GM12878 (cell line): ENCODE measurements around the gene NRG4. TPM values are rescaled to one million over a fixed set of nuclear protein-coding genes. Genes with fewer than 3 reads are reported as not detected.

ENCODE experiments used
- ASH2L ChIP-seq: fragments of 300-600, 200-600 bp; sonication (generic); IDR thresholded peaks from 2 replicates; pipeline ENCODE4 v1.6.1; 2017; ENCODE audit warnings: low read depth, mild to moderate bottlenecking, borderline replicate concordance
- ATF7 ChIP-seq: fragments of 450-650 bp; IDR thresholded peaks from 2 replicates; pipeline ENCODE4 v1.6.1; 2016; ENCODE audit warnings: low read depth, mild to moderate bottlenecking
- CHD4 ChIP-seq: fragments of 200-600 bp; sonication (generic); IDR thresholded peaks from 2 replicates; pipeline ENCODE4 v1.6.1; 2016; ENCODE audit warnings: mild to moderate bottlenecking
- EGR1 ChIP-seq, 2 experiments: IDR thresholded peaks; 1 replicate in 1 of 2; 2 replicates in 1 of 2; pipeline ENCODE4 v1.6.1; 2011 to 2012; ENCODE audit warnings: low read depth in 2 of 2, low read length in 2 of 2, borderline replicate concordance in 1 of 2, mild to moderate bottlenecking in 1 of 2, moderate library complexity in 1 of 2
- ESRRA ChIP-seq: IDR thresholded peaks from 2 replicates; pipeline ENCODE4 v1.6.1; 2012; ENCODE audit warnings: mild to moderate bottlenecking, low read length, improper control_type of control experiment
- NBN ChIP-seq: fragments of 450-650 bp; IDR thresholded peaks from 2 replicates; pipeline ENCODE4 v1.6.1; 2016
- POLR2A ChIP-seq: IDR thresholded peaks from 2 replicates; pipeline ENCODE4 v1.6.1; 2011; ENCODE audit warnings: low read depth, mild to moderate bottlenecking, low read length
- POU2F2 ChIP-seq: IDR thresholded peaks from 3 replicates; pipeline ENCODE4 v1.6.1; 2011; ENCODE audit warnings: low read depth, mild to moderate bottlenecking, low read length, borderline replicate concordance
- SIX5 ChIP-seq: IDR thresholded peaks from 2 replicates; pipeline ENCODE4 v1.6.1; 2011; ENCODE audit warnings: mild to moderate bottlenecking, low read depth, low read length, moderate library complexity; ENCODE audit not compliant: severe bottlenecking
- polyA plus RNA-seq, 11 experiments: library from polyadenylated mRNA; depleted of rRNA in 4 of 11; unstranded in 6 of 11; stranded (reverse) in 5 of 11; fragments of >200 nt; fragmentation: Nextera tagmentation in 4 of 11; fragmentation: Illumina TruSeq in 1 of 11; extraction: Ambion mirVana in 4 of 11; extraction: Trizol in 1 of 11; gene quantifications; 1 replicate in 1 of 11; 2 replicates in 10 of 11; pipeline versions ENCODE4 v1.2.1 to v1.2.3, GENCODE V29; 2011 to 2016; ENCODE audit warnings: inconsistent platforms in 2 of 11, missing spikeins in 2 of 11, low read depth in 1 of 11
- total RNA-seq, 4 experiments: library from RNA; depleted of rRNA in 3 of 4; stranded (reverse); fragments of >200 nt in 3 of 4; fragmentation: Illumina TruSeq in 1 of 4; extraction: Trizol in 1 of 4; gene quantifications; 2 replicates each; pipeline versions ENCODE4 v1.2.1 to v1.2.3, GENCODE V29; 2013 to 2021
- TF ChIP-seq, protein P1 (sequence below): fragments of 450-650 bp; formaldehyde crosslinking; IDR thresholded peaks from 2 replicates; pipeline ENCODE4 v1.5.0; 2022; ENCODE audit warnings: mild to moderate bottlenecking, missing genetic modification characterization
- TF ChIP-seq, protein P2 (sequence below): IDR thresholded peaks from 2 replicates; pipeline ENCODE4 v1.6.1; 2012; ENCODE audit warnings: low read depth, low read length, improper control_type of control experiment

Gene NRG4
- total and polyA plus RNA-seq, 10 of the 15 experiments (the other 5 are each of a cell fraction or from before 2014, with no cell fraction given) = 0.76 to 8.3 (median 5.5) TPM

DNA sequence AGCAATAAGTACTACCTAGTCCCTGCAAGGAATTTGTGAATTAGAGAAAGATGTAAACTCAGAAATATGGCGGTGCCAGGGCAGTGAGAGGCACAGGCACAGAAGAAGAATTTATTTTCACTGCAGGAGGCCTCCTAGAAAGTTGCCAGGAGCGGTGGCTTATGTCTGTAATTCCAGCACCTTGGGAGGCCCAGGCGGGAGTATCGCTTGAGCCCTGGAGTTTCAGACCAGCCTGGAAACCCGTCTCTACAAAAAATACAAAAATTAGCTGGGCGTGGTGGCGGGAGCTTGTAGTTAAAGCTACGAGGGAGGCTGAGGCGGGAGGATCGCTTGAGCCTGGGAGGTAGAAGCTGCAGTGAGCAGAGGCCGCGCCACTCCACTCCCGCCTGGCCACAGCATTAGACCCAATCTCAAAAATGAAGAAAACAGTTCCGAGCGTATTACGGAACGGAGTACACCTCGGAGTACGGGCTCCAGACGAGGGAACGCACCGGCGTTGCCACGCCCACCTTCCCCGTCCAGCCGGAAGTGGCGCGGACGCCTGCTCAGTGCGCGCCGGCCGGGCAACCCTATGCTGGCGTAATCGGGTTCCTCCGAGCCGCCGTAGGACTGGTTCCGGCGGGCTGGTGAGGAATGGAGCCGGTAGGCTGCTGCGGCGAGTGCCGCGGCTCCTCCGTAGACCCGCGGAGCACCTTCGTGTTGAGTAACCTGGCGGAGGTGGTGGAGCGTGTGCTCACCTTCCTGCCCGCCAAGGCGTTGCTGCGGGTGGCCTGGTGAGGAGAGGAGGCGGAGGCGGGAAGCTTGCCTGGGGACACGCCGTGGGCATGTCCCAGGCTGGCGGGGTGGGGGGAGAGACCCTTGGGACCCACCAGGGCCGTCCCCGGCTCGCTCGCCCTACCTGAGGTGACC is 108.6 kb downstream of the NRG4 start, which contains the start of gene FBXO22 (continued):
- TF ChIP-seq, protein P1, sequence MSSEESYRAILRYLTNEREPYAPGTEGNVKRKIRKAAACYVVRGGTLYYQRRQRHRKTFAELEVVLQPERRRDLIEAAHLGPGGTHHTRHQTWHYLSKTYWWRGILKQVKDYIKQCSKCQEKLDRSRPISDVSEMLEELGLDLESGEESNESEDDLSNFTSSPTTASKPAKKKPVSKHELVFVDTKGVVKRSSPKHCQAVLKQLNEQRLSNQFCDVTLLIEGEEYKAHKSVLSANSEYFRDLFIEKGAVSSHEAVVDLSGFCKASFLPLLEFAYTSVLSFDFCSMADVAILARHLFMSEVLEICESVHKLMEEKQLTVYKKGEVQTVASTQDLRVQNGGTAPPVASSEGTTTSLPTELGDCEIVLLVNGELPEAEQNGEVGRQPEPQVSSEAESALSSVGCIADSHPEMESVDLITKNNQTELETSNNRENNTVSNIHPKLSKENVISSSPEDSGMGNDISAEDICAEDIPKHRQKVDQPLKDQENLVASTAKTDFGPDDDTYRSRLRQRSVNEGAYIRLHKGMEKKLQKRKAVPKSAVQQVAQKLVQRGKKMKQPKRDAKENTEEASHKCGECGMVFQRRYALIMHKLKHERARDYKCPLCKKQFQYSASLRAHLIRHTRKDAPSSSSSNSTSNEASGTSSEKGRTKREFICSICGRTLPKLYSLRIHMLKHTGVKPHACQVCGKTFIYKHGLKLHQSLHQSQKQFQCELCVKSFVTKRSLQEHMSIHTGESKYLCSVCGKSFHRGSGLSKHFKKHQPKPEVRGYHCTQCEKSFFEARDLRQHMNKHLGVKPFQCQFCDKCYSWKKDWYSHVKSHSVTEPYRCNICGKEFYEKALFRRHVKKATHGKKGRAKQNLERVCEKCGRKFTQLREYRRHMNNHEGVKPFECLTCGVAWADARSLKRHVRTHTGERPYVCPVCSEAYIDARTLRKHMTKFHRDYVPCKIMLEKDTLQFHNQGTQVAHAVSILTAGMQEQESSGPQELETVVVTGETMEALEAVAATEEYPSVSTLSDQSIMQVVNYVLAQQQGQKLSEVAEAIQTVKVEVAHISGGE = peak; percentile 89
- TF ChIP-seq ASH2L = no peak
- no peak for TF ChIP-seq CHD4
- peak; percentile 82 for TF ChIP-seq NBN
- peak; percentile 92 for TF ChIP-seq POLR2A
- TF ChIP-seq POU2F2 = peak; percentile 18; the same call in 1 of the 3 replicates
- TF ChIP-seq, protein P2, sequence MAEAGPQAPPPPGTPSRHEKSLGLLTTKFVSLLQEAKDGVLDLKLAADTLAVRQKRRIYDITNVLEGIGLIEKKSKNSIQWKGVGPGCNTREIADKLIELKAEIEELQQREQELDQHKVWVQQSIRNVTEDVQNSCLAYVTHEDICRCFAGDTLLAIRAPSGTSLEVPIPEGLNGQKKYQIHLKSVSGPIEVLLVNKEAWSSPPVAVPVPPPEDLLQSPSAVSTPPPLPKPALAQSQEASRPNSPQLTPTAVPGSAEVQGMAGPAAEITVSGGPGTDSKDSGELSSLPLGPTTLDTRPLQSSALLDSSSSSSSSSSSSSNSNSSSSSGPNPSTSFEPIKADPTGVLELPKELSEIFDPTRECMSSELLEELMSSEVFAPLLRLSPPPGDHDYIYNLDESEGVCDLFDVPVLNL = no peak
- TF ChIP-seq ATF7 = peak; percentile 8; the same call in 1 of the 2 replicates
- TF ChIP-seq ESRRA = peak; percentile 54; the same call in 1 of the 2 replicates
- peak; percentile 52 for TF ChIP-seq SIX5
- TF ChIP-seq EGR1 (IDR thresholded peaks at IDR 0.05; ENCODE audit: borderline replicate concordance in 1 of 2, low read depth in 2 of 2, low read length in 2 of 2) = peak; percentile 58 to 61
